Breast epithelium (tissue), 4 donors: ENCODE measurements around the gene ID3. TPM values are rescaled to one million over a fixed set of nuclear protein-coding genes. Genes with fewer than 3 reads are reported as not detected.

Experiments used
- DNase-seq, 2 donors: peaks; one replicate each; pipeline ENCODE4 v3.0.0-alpha.2; 2019; ENCODE audit warnings: low spot score in 2 of 2
- H3K27ac ChIP-seq, 2 donors: fragments of 200-600 bp; sonication (generic) in 1 of 2; one replicate each; pipeline ENCODE4 v1.5.1; 2016 to 2019; ENCODE audit warnings: mild to moderate bottlenecking in 1 of 2
- H3K27me3 ChIP-seq, 2 donors: fragments of 200-600 bp; sonication (generic) in 1 of 2; one replicate each; pipeline versions ENCODE4 v1.5.1 to v1.6.0; 2017 to 2019; ENCODE audit warnings: control low read depth in 1 of 2, mild to moderate bottlenecking in 1 of 2
- H3K36me3 ChIP-seq: fragments of 200-600 bp; one replicate; pipeline ENCODE4 v1.5.1; 2019
- H3K4me1 ChIP-seq, 2 donors: fragments of 200-600 bp; sonication (generic); one replicate each; pipeline ENCODE4 v1.5.1; 2016 to 2019; ENCODE audit warnings: control low read depth in 1 of 2
- H3K4me3 ChIP-seq, 3 donors: fragments of 200-600 bp; sonication (generic); 1 replicate in 2 of 3; 2 replicates in 1 of 3; pipeline ENCODE4 v1.5.1; 2016 to 2019; ENCODE audit warnings: mild to moderate bottlenecking in 3 of 3, moderate library complexity in 2 of 3
- H3K9me3 ChIP-seq, 2 donors: fragments of 200-600 bp; sonication (generic) in 1 of 2; one replicate each; pipeline ENCODE4 v1.5.1; 2016 to 2019; ENCODE audit warnings: control low read depth in 1 of 2
- POLR2A ChIP-seq: fragments of 450-650 bp; IDR thresholded peaks from one replicate; pipeline ENCODE4 v1.6.1; 2016; ENCODE audit warnings: antibody characterized with exemption, mild to moderate bottlenecking, moderate library complexity
- POLR2AphosphoS5 ChIP-seq, 3 donors: sonication (generic); formaldehyde crosslinking; IDR thresholded peaks; one replicate each; pipeline ENCODE4 v1.6.1; 2017; ENCODE audit warnings: antibody characterized with exemption in 3 of 3
- intact Hi-C: fragments of 100-400 bp; cut with DNase I; formaldehyde crosslinking; loops from one replicate; pipeline ENCODE4 v1.15.1; 2023; ENCODE audit warnings: low total_unique reads
- total RNA-seq, 3 donors: library from RNA; depleted of rRNA; stranded (reverse); fragments of >200 nt; gene quantifications; one replicate each; pipeline ENCODE4 v1.1.0, GENCODE V29; 2016
- TF ChIP-seq, protein P1 (sequence below), 3 donors: fragments of 450-650 bp; IDR thresholded peaks; one replicate each; pipeline ENCODE4 v1.5.1; 2016 to 2017; ENCODE audit warnings: antibody characterized with exemption in 3 of 3, mild to moderate bottlenecking in 3 of 3, moderate library complexity in 3 of 3

Gene ID3
- total RNA-seq, 3 donors from 2014 or later = 79.9 to 133 (median 90.9) TPM

DNA sequence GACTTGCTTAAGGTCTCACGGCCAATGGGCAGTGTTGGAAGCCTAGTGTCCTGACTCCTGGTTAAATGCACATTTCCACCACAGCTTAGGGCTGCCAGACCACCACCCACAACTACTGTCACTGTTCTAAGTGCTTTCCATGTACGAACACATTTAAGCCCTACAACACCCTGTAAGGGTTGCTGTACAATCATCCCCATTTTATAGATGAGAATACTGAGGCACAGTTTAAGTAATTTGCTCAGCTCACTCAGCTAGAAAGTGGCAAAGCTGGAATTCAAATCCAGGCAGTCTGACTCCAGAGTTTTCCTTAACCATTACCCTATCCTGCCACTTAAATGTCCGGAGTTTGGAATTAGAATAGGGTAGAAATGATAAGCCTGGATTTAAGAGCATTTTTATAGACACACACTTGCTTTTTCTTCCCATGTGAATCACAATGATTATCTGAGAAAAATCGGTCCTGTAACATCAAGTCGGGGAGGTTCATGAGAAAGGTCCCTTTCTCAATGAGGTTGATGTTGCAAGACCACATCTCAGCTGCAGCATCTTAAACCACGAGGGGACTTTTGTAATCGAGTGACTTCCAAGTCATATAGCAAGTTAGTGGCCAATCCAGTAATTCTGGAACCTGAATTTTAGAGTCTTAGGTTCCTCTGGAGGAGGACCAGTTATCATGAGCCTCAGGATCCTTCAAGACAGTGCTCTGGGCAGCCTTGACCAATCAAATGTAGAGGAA is 36.9 kb downstream of the ID3 start:
- Histone ChIP-seq H3K36me3 (no peaks in the 10 kb centered on the region), H3K4me1 (no peaks in the 10 kb centered on the region), H3K27me3 (no peaks in the 10 kb centered on the region), H3K4me3 (no peak overlapping the region), H3K27ac (no peak overlapping the region), H3K9me3 (no peaks in the 10 kb centered on the region)
- TF ChIP-seq POLR2AphosphoS5 (IDR thresholded peaks at IDR 0.05) (no peak), POLR2A (no peak)
- TF ChIP-seq, protein P1, sequence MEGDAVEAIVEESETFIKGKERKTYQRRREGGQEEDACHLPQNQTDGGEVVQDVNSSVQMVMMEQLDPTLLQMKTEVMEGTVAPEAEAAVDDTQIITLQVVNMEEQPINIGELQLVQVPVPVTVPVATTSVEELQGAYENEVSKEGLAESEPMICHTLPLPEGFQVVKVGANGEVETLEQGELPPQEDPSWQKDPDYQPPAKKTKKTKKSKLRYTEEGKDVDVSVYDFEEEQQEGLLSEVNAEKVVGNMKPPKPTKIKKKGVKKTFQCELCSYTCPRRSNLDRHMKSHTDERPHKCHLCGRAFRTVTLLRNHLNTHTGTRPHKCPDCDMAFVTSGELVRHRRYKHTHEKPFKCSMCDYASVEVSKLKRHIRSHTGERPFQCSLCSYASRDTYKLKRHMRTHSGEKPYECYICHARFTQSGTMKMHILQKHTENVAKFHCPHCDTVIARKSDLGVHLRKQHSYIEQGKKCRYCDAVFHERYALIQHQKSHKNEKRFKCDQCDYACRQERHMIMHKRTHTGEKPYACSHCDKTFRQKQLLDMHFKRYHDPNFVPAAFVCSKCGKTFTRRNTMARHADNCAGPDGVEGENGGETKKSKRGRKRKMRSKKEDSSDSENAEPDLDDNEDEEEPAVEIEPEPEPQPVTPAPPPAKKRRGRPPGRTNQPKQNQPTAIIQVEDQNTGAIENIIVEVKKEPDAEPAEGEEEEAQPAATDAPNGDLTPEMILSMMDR (IDR thresholded peaks at IDR 0.05) = no peak
- intact Hi-C loops = no loop called here
- no peak for DNase-seq

DNA sequence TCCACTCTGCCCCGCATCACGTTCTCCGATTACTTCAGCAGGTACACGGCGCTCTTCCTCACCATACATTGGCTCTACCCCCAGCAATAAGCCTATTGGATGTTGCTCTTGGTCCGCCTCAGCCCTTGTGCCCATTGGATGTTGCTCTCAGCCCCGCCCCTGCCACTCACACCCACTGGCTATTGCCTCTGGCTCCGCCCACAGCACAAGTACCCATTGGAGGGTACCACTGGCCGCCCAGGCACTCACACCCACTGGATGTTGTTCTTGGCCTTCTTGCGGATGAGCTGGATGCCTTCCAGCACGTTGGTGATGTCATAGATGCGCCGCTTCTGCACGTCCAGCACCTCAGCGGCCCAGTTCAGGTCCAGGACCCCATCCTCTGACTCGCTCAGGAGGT is 37.7 kb downstream of the ID3 start:
- H3K9me3 ChIP-seq = no peaks in the 10 kb centered on the region
- H3K27ac ChIP-seq = no peak overlapping the region
- intact Hi-C loops = no loop called here
- no peaks in the 10 kb centered on the region for H3K36me3 ChIP-seq
- H3K4me3 ChIP-seq = no peak overlapping the region
- no peak for DNase-seq
- H3K27me3 ChIP-seq = no peaks in the 10 kb centered on the region
- H3K4me1 ChIP-seq = no peaks in the 10 kb centered on the region
- TF ChIP-seq POLR2AphosphoS5 (IDR thresholded peaks at IDR 0.05) (no peak), POLR2A (no peak)
- TF ChIP-seq, protein P1 (IDR thresholded peaks at IDR 0.05) = no peak

DNA sequence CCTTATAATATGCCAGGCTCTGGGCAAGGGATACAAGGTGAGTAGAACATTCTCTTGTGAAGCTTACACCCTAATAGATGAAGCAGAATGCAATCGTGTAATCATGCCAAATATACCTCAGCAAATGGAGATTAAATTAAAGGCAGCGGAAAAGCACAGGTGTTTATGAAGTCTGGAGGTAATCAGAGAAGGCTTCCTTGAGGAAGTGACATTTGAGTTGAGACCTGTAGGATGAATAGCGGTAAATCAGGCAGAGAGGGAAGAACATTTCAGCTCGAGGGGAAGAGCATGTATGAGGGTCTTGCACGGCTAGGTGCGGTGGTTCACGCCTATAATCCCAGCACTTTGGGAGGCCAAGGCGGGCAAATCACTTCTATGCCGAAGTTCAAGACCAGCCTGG is 41.7 kb downstream of the ID3 start:
- no peaks in the 10 kb centered on the region for H3K9me3 ChIP-seq
- no peaks in the 10 kb centered on the region for H3K27me3 ChIP-seq
- TF ChIP-seq POLR2A (no peak), POLR2AphosphoS5 (IDR thresholded peaks at IDR 0.05) (no peak)
- TF ChIP-seq, protein P1 (IDR thresholded peaks at IDR 0.05) = no peak
- no peaks in the 10 kb centered on the region for H3K36me3 ChIP-seq
- DNase-seq = no peak
- no peaks in the 10 kb centered on the region for H3K4me1 ChIP-seq
- intact Hi-C loops = no loop called here
- no peak overlapping the region for H3K4me3 ChIP-seq
- no peak overlapping the region for H3K27ac ChIP-seq

DNA sequence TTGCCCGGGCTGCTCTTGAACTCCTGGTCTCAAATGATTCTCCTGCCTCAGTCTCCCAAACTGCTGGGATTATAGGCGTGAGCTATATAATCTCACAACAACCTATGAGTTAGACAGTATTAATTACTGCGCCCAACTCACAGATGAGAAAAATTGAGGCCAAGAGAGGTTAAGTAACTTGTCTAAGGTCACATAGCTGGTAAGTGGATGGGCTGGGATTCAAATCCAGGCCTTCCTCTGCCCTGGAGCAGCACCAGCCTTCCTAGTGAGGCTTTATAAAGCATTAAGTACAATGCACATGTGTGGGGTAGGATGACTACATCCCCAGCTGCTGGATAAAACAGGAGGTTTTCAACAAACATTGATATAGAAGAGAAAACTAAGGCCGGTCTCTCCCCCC is 43.4 kb downstream of the ID3 start:
- no peaks in the 10 kb centered on the region for H3K4me1 ChIP-seq
- no peaks in the 10 kb centered on the region for H3K9me3 ChIP-seq
- intact Hi-C loops = no loop called here
- no peaks in the 10 kb centered on the region for H3K27me3 ChIP-seq
- H3K36me3 ChIP-seq = no peaks in the 10 kb centered on the region
- H3K27ac ChIP-seq = no peak overlapping the region
- H3K4me3 ChIP-seq = no peak overlapping the region
- TF ChIP-seq POLR2AphosphoS5 (IDR thresholded peaks at IDR 0.05) (no peak), POLR2A (no peak)
- TF ChIP-seq, protein P1 (IDR thresholded peaks at IDR 0.05) = no peak
- DNase-seq = no peak

DNA sequence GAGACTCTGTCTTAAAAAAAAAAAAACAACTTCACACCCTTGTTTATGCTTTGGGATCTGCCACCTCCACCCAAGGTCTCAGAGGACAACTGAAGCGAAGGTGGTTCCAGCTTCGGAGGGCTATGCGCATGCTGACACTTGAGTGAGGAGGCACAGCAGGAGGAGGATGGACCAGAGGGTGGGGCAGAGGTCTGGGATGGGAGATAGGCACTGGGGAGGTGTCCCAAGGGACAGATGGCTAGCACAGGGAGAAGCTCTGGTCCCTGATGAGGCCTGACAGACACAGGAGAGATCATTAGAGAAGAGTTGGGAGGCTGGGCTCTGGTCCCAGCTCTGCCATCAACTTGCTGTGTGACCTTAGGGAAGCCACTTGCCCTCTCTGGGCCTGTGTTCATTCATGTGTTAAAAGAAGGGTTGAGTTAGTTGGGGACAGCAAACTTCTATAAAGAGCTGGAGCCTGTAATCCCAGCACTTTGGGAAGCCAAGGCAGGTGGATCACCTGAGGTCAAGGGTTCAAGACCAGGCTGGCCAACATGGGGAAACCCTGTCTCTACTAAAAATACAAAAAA is 45.1 kb downstream of the ID3 start:
- Histone ChIP-seq H3K27me3 (no peaks in the 10 kb centered on the region), H3K4me3 (no peak overlapping the region), H3K36me3 (no peaks in the 10 kb centered on the region), H3K4me1 (no peaks in the 10 kb centered on the region), H3K9me3 (no peaks in the 10 kb centered on the region), H3K27ac (no peak overlapping the region)
- intact Hi-C loops = no loop called here
- TF ChIP-seq POLR2AphosphoS5 (IDR thresholded peaks at IDR 0.05) (no peak), POLR2A (no peak)
- TF ChIP-seq, protein P1 (IDR thresholded peaks at IDR 0.05) = no peak
- DNase-seq = no peak
